Naive thymus-derived CD8-positive, alpha-beta T cell (primary cell): ENCODE results near the gene PRKAR1A. TPM values are rescaled to one million over a fixed set of nuclear protein-coding genes. Genes with fewer than 3 reads are reported as not detected.
A peak's percentile ranks its signal among the peaks of the same experiment; 100 is the strongest.

Experiments used
- ATAC-seq, 2 donors: fragments of 150-1000 bp; cut with Tn5 transposase in 1 of 2; sonication (Bioruptor Pico), chemical (Tn5 transposase) in 1 of 2; 1 replicate in 1 of 2; 2 replicates in 1 of 2; pipeline ENCODE4 v1.10.0; 2021; ENCODE audit warnings: mild to moderate bottlenecking in 2 of 2, moderate library complexity in 2 of 2
- POLR2A ChIA-PET: fragments of 350-600 bp; sonication (Branson Sonifier 250); formaldehyde crosslinking; loops from one replicate; lab custom pipeline; 2021; ENCODE audit warnings: antibody characterized with exemption; lab: Charles Lee
- DNase-seq, 10 donors: peaks; one replicate each; pipeline versions ENCODE4 v3.0.0 to v3.0.0-alpha.2; 2020 to 2022
- H3K27ac Mint-ChIP-seq, 10 donors: one replicate each; pipeline ENCODE4 v1.8.0; 2020 to 2022; ENCODE audit warnings: mild to moderate bottlenecking in 10 of 10, mixed read lengths in 10 of 10, moderate library complexity in 4 of 10, inconsistent platforms in 1 of 10
- H3K27me3 Mint-ChIP-seq, 5 donors: one replicate each; pipeline ENCODE4 v1.8.0; 2021 to 2022; ENCODE audit warnings: mixed read lengths in 5 of 5
- H3K36me3 Mint-ChIP-seq, 3 donors: one replicate each; pipeline ENCODE4 v1.8.0; 2020 to 2022; ENCODE audit warnings: mixed read lengths in 3 of 3, mild to moderate bottlenecking in 2 of 3, inconsistent platforms in 1 of 3
- H3K4me1 Mint-ChIP-seq, 4 donors: one replicate each; pipeline ENCODE4 v1.8.0; 2021 to 2022; ENCODE audit warnings: mixed read lengths in 4 of 4
- H3K4me3 Mint-ChIP-seq, 10 donors: one replicate each; pipeline ENCODE4 v1.8.0; 2020 to 2022; ENCODE audit warnings: mild to moderate bottlenecking in 10 of 10, mixed read lengths in 10 of 10, moderate library complexity in 6 of 10, inconsistent platforms in 1 of 10
- H3K9me3 Mint-ChIP-seq, 9 donors: one replicate each; pipeline ENCODE4 v1.8.0; 2020 to 2022; ENCODE audit warnings: mixed read lengths in 9 of 9, mild to moderate bottlenecking in 3 of 9, inconsistent platforms in 1 of 9, moderate library complexity in 1 of 9
- polyA plus RNA-seq, 3 donors: library from polyadenylated mRNA; unstranded; fragments of 300-500 nt; fragmentation: Illumina TruSeq; gene quantifications; one replicate each; pipeline ENCODE4 v1.2.3, GENCODE V29; 2021
- total RNA-seq, 8 experiments: library from RNA in 2 of 8; stranded (reverse) in 2 of 8; gene quantifications; one replicate each; pipeline ENCODE4 v1.2.3 and lab custom pipeline; 2021 to 2026

PRKAR1A gene
- total and polyA plus RNA-seq, 5 experiments from 2014 or later = 145 to 203 (median 157) TPM

GRCh38 chr17:68589086-68589485 is 76.9 kb downstream of the PRKAR1A start:
- H3K36me3 Mint-ChIP-seq = peaks cover 0 to 22% (median 2%) of the 10 kb centered on the region in 3 donors
- H3K9me3 Mint-ChIP-seq = peaks cover 0 to 16% (median 3%) of the 10 kb centered on the region in 9 donors
- ATAC-seq = no peak
- H3K27me3 Mint-ChIP-seq = peaks cover 9 to 39% (median 25%) of the 10 kb centered on the region in 5 donors
- H3K4me1 Mint-ChIP-seq = no peaks in the 10 kb centered on the region
- H3K4me3 Mint-ChIP-seq = no peak overlapping the region
- H3K27ac Mint-ChIP-seq = no peak overlapping the region
- POLR2A ChIA-PET = no interaction called here
- DNase-seq = no peak

GRCh38 chr17:68591583-68591982 is 79.4 kb downstream of the PRKAR1A start:
- DNase-seq (no peak), ATAC-seq (no peak)
- H3K27me3 Mint-ChIP-seq = peaks cover 21 to 59% (median 39%) of the 10 kb centered on the region in 5 donors
- peaks cover 6 to 18% (median 14%) of the 10 kb centered on the region in 4 donors for H3K4me1 Mint-ChIP-seq
- no peak overlapping the region for H3K27ac Mint-ChIP-seq
- H3K36me3 Mint-ChIP-seq = peaks cover 0 to 22% (median 2%) of the 10 kb centered on the region in 3 donors
- H3K4me3 Mint-ChIP-seq = peak overlapping the region in 1 of 10 donors; percentile 71
- POLR2A ChIA-PET = no interaction called here
- peaks cover 0 to 16% (median 3%) of the 10 kb centered on the region in 9 donors for H3K9me3 Mint-ChIP-seq

GRCh38 chr17:68592009-68592408 is 79.8 kb downstream of the PRKAR1A start:
- DNase-seq (no peak), ATAC-seq (no peak)
- no peak overlapping the region for H3K27ac Mint-ChIP-seq
- H3K36me3 Mint-ChIP-seq = peaks cover 0 to 22% (median 2%) of the 10 kb centered on the region in 3 donors
- peaks cover 21 to 59% (median 43%) of the 10 kb centered on the region in 5 donors for H3K27me3 Mint-ChIP-seq
- peaks cover 0 to 16% (median 3%) of the 10 kb centered on the region in 9 donors for H3K9me3 Mint-ChIP-seq
- peaks cover 6 to 22% (median 15%) of the 10 kb centered on the region in 4 donors for H3K4me1 Mint-ChIP-seq
- no peak overlapping the region for H3K4me3 Mint-ChIP-seq
- POLR2A ChIA-PET = no interaction called here

GRCh38 chr17:68592682-68593641 is 80.7 kb downstream of the PRKAR1A start:
- Mint-ChIP-seq H3K4me3 (peak overlapping the region in 1 of 10 donors; percentile 33), H3K36me3 (peaks cover 0 to 13% (median 0%) of the 10 kb centered on the region in 3 donors), H3K27ac (peak overlapping the region in 2 of 10 donors; percentile 13 to 56), H3K27me3 (peaks cover 24 to 61% (median 52%) of the 10 kb centered on the region in 5 donors), H3K4me1 (peaks cover 6 to 22% (median 15%) of the 10 kb centered on the region in 4 donors), H3K9me3 (peaks cover 0 to 13% (median 2%) of the 10 kb centered on the region in 9 donors)
- ATAC-seq (no peak), DNase-seq (no peak)
- POLR2A ChIA-PET = no interaction called here

- Mint-ChIP-seq H3K36me3 (no peaks in the 10 kb centered on the region), H3K27me3 (peaks cover 38 to 77% (median 66%) of the 10 kb centered on the region in 5 donors), H3K27ac (peak overlapping the region in 1 of 10 donors; percentile 29), H3K4me3 (no peak overlapping the region), H3K9me3 (no peaks in the 10 kb centered on the region), H3K4me1 (peaks cover 6 to 24% (median 18%) of the 10 kb centered on the region in 4 donors)
- POLR2A ChIA-PET = no interaction called here
- no peak for ATAC-seq
- DNase-seq = no peak
These were observed 82.3 kb downstream of the PRKAR1A start for GRCh38 chr17:68594552-68594951.

GRCh38 chr17:68595496-68595895 is 83.3 kb downstream of the PRKAR1A start:
- no peaks in the 10 kb centered on the region for H3K36me3 Mint-ChIP-seq
- no peaks in the 10 kb centered on the region for H3K9me3 Mint-ChIP-seq
- POLR2A ChIA-PET = no interaction called here
- no peak overlapping the region for H3K27ac Mint-ChIP-seq
- peaks cover 8 to 28% (median 22%) of the 10 kb centered on the region in 4 donors for H3K4me1 Mint-ChIP-seq
- H3K27me3 Mint-ChIP-seq = peaks cover 41 to 82% (median 70%) of the 10 kb centered on the region in 5 donors
- ATAC-seq (no peak), DNase-seq (no peak)
- H3K4me3 Mint-ChIP-seq = peak overlapping the region in 2 of 10 donors; percentile 16 to 34

- ATAC-seq (peak in 1 of 2 donors; percentile 81), DNase-seq (peak in 6 of 10 donors; percentile 4 to 63 (median 20))
- H3K27me3 Mint-ChIP-seq = peaks cover 41 to 82% (median 67%) of the 10 kb centered on the region in 5 donors
- H3K36me3 Mint-ChIP-seq = no peaks in the 10 kb centered on the region
- POLR2A ChIA-PET = no interaction called here
- H3K4me1 Mint-ChIP-seq = peaks cover 8 to 28% (median 22%) of the 10 kb centered on the region in 4 donors
- no peak overlapping the region for H3K27ac Mint-ChIP-seq
- H3K4me3 Mint-ChIP-seq = peak overlapping the region in 4 of 10 donors; percentile 8 to 47 (median 25)
- no peaks in the 10 kb centered on the region for H3K9me3 Mint-ChIP-seq
These were observed 83.8 kb downstream of the PRKAR1A start for GRCh38 chr17:68595986-68596385.

GRCh38 chr17:68596411-68596945 is 84.2 kb downstream of the PRKAR1A start:
- H3K4me3 Mint-ChIP-seq = no peak overlapping the region
- POLR2A ChIA-PET = no interaction called here
- H3K27me3 Mint-ChIP-seq = peaks cover 43 to 86% (median 66%) of the 10 kb centered on the region in 5 donors
- ATAC-seq = no peak
- peaks cover 8 to 31% (median 22%) of the 10 kb centered on the region in 4 donors for H3K4me1 Mint-ChIP-seq
- no peak overlapping the region for H3K27ac Mint-ChIP-seq
- DNase-seq = no peak
- no peaks in the 10 kb centered on the region for H3K36me3 Mint-ChIP-seq
- H3K9me3 Mint-ChIP-seq = no peaks in the 10 kb centered on the region

- DNase-seq (no peak), ATAC-seq (no peak)
- H3K4me3 Mint-ChIP-seq = no peak overlapping the region
- POLR2A ChIA-PET = no interaction called here
- H3K27me3 Mint-ChIP-seq = peaks cover 59 to 86% (median 71%) of the 10 kb centered on the region in 5 donors
- no peaks in the 10 kb centered on the region for H3K36me3 Mint-ChIP-seq
- H3K4me1 Mint-ChIP-seq = peaks cover 8 to 35% (median 28%) of the 10 kb centered on the region in 4 donors
- peaks cover 0 to 4% (median 0%) of the 10 kb centered on the region in 9 donors for H3K9me3 Mint-ChIP-seq
- H3K27ac Mint-ChIP-seq = no peak overlapping the region
These were observed 85.8 kb downstream of the PRKAR1A start for GRCh38 chr17:68598074-68598473.

- Mint-ChIP-seq H3K4me1 (peaks cover 8 to 35% (median 28%) of the 10 kb centered on the region in 4 donors), H3K27ac (no peak overlapping the region), H3K9me3 (peaks cover 0 to 4% (median 0%) of the 10 kb centered on the region in 9 donors), H3K4me3 (peak overlapping the region in 1 of 10 donors; percentile 19), H3K27me3 (peaks cover 59 to 86% (median 71%) of the 10 kb centered on the region in 5 donors), H3K36me3 (no peaks in the 10 kb centered on the region)
- ATAC-seq (no peak), DNase-seq (no peak)
- POLR2A ChIA-PET = no interaction called here
These were observed 86.3 kb downstream of the PRKAR1A start for GRCh38 chr17:68598545-68598961.

GRCh38 chr17:68599091-68599490 is 86.9 kb downstream of the PRKAR1A start:
- peaks cover 59 to 86% (median 70%) of the 10 kb centered on the region in 5 donors for H3K27me3 Mint-ChIP-seq
- H3K9me3 Mint-ChIP-seq = peaks cover 0 to 7% (median 0%) of the 10 kb centered on the region in 9 donors
- H3K27ac Mint-ChIP-seq = no peak overlapping the region
- ATAC-seq = no peak
- peaks cover 8 to 35% (median 28%) of the 10 kb centered on the region in 4 donors for H3K4me1 Mint-ChIP-seq
- no peak for DNase-seq
- no peaks in the 10 kb centered on the region for H3K36me3 Mint-ChIP-seq
- H3K4me3 Mint-ChIP-seq = peak overlapping the region in 4 of 10 donors; percentile 10 to 82 (median 58)
- POLR2A ChIA-PET = no interaction called here

GRCh38 chr17:68599552-68600066 is 87.4 kb downstream of the PRKAR1A start:
- H3K4me1 Mint-ChIP-seq = peaks cover 8 to 35% (median 28%) of the 10 kb centered on the region in 4 donors
- H3K27me3 Mint-ChIP-seq = peaks cover 56 to 85% (median 69%) of the 10 kb centered on the region in 5 donors
- H3K9me3 Mint-ChIP-seq = peaks cover 0 to 7% (median 0%) of the 10 kb centered on the region in 9 donors
- peak overlapping the region; percentile 68 to 89 (median 79) for H3K4me3 Mint-ChIP-seq
- POLR2A ChIA-PET = no interaction called here
- ATAC-seq (no peak), DNase-seq (no peak)
- H3K36me3 Mint-ChIP-seq = no peaks in the 10 kb centered on the region
- no peak overlapping the region for H3K27ac Mint-ChIP-seq
